HEK293 (cell line): Measurements from ENCODE around the gene SEPTIN5.

ENCODE experiments used
- BCL6B ChIP-seq: fragments of 450-650 bp; formaldehyde crosslinking; IDR thresholded peaks from 2 replicates; pipeline ENCODE4 v1.5.1; 2017; ENCODE audit warnings: missing biosample characterization, missing genetic modification characterization
- GFI1B ChIP-seq: fragments of 450-650 bp; formaldehyde crosslinking; IDR thresholded peaks from 2 replicates; pipeline ENCODE4 v1.5.1; 2016; ENCODE audit warnings: missing biosample characterization, missing genetic modification characterization
- GLIS1 ChIP-seq: fragments of 450-650 bp; formaldehyde crosslinking; IDR thresholded peaks from 2 replicates; pipeline ENCODE4 v1.5.1; 2016; ENCODE audit warnings: missing biosample characterization, missing genetic modification characterization
- MEIS1 ChIP-seq: sonication (generic); formaldehyde crosslinking; IDR thresholded peaks from 2 replicates; pipeline ENCODE4 v1.8.1; 2022; ENCODE audit warnings: missing genetic modification reagents, mild to moderate bottlenecking, borderline replicate concordance
- SP2 ChIP-seq: fragments of 450-650 bp; formaldehyde crosslinking; IDR thresholded peaks from 2 replicates; pipeline ENCODE4 v1.5.1; 2016; ENCODE audit warnings: missing biosample characterization, missing genetic modification characterization
- TRIM28 ChIP-seq: IDR thresholded peaks from 2 replicates; pipeline ENCODE4 v1.6.1; 2011; ENCODE audit warnings: low read length, control low read depth, borderline replicate concordance
- ZBTB8A ChIP-seq: fragments of 450-650 bp; formaldehyde crosslinking; IDR thresholded peaks from 2 replicates; pipeline ENCODE4 v1.5.1; 2016; ENCODE audit warnings: missing biosample characterization, missing genetic modification characterization
- ZNF558 ChIP-seq: fragments of 450-650 bp; formaldehyde crosslinking; IDR thresholded peaks from 2 replicates; pipeline ENCODE4 v1.5.1; 2016; ENCODE audit warnings: missing biosample characterization, missing genetic modification characterization
- ZNF571 ChIP-seq: fragments of 450-650 bp; formaldehyde crosslinking; IDR thresholded peaks from 2 replicates; pipeline ENCODE4 v1.5.0; 2017; ENCODE audit warnings: missing biosample characterization, missing genetic modification characterization
- ZSCAN23 ChIP-seq: fragments of 450-650 bp; formaldehyde crosslinking; IDR thresholded peaks from 2 replicates; pipeline ENCODE4 v1.5.1; 2016; ENCODE audit warnings: missing biosample characterization, missing genetic modification characterization
- TF ChIP-seq, protein P1 (sequence below): fragments of 450-650 bp; formaldehyde crosslinking; IDR thresholded peaks from 2 replicates; pipeline ENCODE4 v1.5.1; 2016; ENCODE audit warnings: missing biosample characterization, missing genetic modification characterization
- TF ChIP-seq, protein P2 (sequence below): fragments of 450-650 bp; formaldehyde crosslinking; IDR thresholded peaks from 2 replicates; pipeline ENCODE4 v1.5.1; 2016; ENCODE audit warnings: missing biosample characterization, missing genetic modification characterization, borderline replicate concordance
- TF ChIP-seq, protein P3 (sequence below): sonication (generic); formaldehyde crosslinking; IDR thresholded peaks from 2 replicates; pipeline ENCODE4 v1.8.1; 2022; ENCODE audit warnings: mild to moderate bottlenecking, moderate library complexity, missing genetic modification reagents

DNA sequence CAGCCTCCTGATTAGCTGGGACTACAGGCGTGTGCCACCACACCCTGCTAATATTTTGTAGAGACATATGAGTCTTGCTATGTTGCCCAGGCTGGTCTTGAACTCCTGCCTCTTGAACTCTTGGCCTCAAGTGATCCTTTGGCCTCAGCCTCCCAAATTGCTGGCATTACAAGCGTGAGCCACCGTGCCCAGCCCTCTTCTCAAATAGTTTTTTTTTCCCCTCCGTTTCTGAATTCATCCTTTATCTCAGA lies 58.0 kb downstream of the SEPTIN5 start:
- no peak for TF ChIP-seq ZNF571 (tag by site-specific recombination)
- no peak for TF ChIP-seq GLIS1
- no peak for TF ChIP-seq ZBTB8A (tag by site-specific recombination)
- no peak for TF ChIP-seq SP2 (tag by site-specific recombination)
- no peak for TF ChIP-seq GFI1B
- TF ChIP-seq ZNF558 (tag by site-specific recombination) = no peak
- TF ChIP-seq, protein P1, sequence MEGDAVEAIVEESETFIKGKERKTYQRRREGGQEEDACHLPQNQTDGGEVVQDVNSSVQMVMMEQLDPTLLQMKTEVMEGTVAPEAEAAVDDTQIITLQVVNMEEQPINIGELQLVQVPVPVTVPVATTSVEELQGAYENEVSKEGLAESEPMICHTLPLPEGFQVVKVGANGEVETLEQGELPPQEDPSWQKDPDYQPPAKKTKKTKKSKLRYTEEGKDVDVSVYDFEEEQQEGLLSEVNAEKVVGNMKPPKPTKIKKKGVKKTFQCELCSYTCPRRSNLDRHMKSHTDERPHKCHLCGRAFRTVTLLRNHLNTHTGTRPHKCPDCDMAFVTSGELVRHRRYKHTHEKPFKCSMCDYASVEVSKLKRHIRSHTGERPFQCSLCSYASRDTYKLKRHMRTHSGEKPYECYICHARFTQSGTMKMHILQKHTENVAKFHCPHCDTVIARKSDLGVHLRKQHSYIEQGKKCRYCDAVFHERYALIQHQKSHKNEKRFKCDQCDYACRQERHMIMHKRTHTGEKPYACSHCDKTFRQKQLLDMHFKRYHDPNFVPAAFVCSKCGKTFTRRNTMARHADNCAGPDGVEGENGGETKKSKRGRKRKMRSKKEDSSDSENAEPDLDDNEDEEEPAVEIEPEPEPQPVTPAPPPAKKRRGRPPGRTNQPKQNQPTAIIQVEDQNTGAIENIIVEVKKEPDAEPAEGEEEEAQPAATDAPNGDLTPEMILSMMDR (tag by site-specific recombination) = no peak
- TF ChIP-seq, protein P2, sequence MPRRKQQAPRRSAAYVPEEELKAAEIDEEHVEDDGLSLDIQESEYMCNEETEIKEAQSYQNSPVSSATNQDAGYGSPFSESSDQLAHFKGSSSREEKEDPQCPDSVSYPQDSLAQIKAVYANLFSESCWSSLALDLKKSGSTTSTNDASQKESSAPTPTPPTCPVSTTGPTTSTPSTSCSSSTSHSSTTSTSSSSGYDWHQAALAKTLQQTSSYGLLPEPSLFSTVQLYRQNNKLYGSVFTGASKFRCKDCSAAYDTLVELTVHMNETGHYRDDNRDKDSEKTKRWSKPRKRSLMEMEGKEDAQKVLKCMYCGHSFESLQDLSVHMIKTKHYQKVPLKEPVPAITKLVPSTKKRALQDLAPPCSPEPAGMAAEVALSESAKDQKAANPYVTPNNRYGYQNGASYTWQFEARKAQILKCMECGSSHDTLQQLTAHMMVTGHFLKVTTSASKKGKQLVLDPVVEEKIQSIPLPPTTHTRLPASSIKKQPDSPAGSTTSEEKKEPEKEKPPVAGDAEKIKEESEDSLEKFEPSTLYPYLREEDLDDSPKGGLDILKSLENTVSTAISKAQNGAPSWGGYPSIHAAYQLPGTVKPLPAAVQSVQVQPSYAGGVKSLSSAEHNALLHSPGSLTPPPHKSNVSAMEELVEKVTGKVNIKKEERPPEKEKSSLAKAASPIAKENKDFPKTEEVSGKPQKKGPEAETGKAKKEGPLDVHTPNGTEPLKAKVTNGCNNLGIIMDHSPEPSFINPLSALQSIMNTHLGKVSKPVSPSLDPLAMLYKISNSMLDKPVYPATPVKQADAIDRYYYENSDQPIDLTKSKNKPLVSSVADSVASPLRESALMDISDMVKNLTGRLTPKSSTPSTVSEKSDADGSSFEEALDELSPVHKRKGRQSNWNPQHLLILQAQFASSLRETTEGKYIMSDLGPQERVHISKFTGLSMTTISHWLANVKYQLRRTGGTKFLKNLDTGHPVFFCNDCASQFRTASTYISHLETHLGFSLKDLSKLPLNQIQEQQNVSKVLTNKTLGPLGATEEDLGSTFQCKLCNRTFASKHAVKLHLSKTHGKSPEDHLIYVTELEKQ (tag by site-specific recombination) = no peak
- no peak for TF ChIP-seq ZSCAN23
- TF ChIP-seq TRIM28 = no peak
- no peak for TF ChIP-seq BCL6B (tag by site-specific recombination)
- no peak for TF ChIP-seq MEIS1
- TF ChIP-seq, protein P3, sequence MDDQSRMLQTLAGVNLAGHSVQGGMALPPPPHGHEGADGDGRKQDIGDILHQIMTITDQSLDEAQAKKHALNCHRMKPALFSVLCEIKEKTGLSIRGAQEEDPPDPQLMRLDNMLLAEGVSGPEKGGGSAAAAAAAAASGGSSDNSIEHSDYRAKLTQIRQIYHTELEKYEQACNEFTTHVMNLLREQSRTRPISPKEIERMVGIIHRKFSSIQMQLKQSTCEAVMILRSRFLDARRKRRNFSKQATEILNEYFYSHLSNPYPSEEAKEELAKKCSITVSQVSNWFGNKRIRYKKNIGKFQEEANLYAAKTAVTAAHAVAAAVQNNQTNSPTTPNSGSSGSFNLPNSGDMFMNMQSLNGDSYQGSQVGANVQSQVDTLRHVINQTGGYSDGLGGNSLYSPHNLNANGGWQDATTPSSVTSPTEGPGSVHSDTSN = no peak
